Measurements from ENCODE around the gene PLEKHN1. TPM values are rescaled to one million over a fixed set of nuclear protein-coding genes. Genes with fewer than 3 reads are reported as not detected.

Gene PLEKHN1
- total RNA-seq, 1 donor from 2014 or later, result 28.5 TPM

DNA sequence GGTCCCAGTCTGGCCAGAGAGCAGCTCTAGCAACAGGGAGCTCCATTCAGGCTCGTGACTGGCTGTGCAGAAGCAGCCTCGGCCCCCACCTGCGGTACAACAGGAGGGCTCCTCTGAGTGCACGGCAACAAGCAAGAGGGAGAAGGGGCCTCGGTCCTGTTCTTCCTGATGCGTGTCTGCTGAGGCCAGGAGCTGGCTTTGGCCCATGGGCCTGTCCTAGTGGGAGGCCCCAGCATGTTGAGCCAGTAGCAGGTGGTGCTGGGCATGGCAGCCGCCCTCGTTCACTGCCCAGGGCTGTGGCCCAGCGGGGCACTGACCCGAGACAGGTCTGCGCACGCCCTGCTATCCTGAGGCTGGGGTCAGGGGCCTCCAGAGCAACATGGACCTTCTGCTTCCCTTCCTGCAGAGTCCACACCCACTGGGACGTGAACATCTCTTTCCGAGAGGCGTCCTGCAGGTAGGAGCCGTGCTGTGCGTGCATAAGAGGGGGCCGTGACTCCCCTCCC, 35.6 kb upstream of the PLEKHN1 start:
- DNase-seq (ENCODE audit: low spot score), result no peak

DNA sequence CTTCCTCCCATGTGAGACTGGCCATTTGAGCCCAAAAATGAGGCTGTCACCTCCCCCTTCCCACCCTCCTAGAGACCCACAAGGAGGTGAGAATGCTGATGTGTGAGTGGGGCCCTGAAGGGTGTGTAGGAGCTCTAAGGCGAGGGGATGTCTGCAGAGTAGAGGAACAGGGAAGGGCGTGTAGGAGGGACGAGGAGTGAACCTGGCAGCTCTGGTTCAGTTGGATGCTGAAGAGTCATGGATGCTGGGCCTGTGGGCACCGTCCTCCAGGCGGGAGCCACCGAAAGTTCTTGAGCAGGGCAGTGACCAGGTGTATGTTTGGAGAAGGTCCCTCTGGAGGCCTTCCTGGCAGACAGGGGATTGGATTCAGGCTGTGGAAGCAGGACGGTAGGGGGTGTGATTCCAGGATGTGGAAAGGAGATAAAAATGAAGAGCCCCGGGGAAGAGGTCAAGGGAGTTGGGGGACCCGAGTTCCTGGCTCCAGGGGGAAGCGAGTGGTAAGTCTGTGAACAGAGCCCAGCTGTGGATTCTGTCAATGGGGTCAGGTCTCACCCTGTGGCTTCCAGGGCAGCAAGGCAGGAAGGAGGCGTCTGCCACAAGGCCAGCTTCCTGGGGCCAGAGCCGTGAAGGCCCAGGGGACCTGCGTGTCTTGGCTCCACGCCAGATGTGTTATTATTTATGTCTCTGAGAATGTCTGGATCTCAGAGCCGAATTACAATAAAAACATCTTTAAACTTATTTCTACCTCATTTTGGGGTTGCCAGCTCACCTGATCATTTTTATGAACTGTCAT, 34.7 kb upstream of the PLEKHN1 start:
- DNase-seq (ENCODE audit: low spot score), result no peak

DNA sequence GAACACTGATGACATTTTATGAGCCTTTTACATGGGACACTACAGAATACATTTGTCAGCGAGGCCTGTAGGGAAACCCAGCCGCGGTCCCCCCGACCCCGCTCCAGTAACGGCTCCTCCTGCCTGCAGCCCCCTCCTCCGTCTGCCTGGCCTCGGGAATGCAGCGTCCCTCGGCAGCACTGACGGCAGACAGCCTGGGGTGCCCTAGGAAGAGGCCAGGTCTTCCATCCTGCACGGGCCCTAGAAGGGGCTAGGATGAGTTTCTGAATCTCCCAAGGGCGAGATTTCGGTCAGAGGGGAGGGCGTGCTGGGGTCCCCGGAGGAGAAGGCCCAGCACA, 34.1 kb upstream of the PLEKHN1 start:
- DNase-seq (ENCODE audit: low spot score), result no peak

DNA sequence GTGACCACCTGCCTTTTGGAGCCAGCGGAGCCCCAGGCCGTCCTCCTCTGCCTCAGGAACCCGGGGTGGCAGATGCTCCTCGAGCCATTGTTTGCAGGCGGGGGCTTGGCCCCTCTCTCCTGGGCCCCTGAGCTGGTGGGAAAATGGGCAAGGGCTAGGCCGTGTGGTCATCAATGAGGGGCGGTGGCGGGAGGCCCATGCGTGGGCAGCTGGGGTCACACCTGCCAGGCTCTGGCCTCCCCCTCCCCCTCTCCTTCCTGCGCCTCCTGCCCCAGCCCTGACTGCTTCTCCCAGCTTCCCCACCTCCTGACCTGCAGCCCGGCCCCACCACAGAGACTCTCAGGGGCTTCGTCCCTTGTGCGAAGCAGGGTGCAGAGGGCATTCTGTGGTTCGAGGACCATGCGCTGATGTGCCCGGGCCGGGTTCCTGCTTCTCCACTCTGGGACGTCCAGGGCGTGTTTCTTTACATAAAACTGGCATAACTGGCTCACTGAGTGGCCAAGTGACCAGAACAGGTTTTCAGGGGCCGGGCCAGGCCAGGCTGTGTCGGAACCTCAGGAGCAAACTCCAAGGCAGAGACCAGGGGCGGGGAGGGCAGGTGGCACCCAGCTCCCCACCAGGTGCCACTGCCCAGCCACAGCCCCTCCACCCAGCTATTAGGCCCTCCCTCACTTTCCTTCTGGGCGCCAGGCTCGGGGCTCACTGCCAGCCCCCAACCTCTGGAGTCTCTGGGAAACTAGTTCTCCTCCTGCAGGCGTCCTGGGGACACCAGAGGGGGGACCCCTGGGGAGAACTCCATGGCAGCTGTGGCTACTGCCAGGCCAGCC, 33.3 kb upstream of the PLEKHN1 start:
- DNase-seq (ENCODE audit: low spot score), result peak; percentile 83

DNA sequence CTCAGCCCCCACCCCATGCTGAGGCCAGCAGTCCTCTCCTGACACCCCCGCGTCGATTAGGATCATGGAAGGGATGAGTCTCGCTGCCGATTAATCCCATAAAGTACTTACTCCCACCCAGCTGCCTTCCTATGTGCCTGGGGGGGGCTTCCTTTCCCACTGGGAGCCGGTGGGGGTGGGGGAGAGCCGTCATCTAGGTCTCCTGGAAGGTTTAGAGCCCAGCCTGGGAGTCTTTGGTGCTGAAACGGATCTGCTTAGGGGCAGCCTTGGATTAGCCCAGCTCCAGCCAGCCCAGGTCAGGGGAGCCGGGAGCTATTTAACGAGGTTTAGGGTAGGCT, 32.7 kb upstream of the PLEKHN1 start:
- no peak for DNase-seq (ENCODE audit: low spot score)

DNA sequence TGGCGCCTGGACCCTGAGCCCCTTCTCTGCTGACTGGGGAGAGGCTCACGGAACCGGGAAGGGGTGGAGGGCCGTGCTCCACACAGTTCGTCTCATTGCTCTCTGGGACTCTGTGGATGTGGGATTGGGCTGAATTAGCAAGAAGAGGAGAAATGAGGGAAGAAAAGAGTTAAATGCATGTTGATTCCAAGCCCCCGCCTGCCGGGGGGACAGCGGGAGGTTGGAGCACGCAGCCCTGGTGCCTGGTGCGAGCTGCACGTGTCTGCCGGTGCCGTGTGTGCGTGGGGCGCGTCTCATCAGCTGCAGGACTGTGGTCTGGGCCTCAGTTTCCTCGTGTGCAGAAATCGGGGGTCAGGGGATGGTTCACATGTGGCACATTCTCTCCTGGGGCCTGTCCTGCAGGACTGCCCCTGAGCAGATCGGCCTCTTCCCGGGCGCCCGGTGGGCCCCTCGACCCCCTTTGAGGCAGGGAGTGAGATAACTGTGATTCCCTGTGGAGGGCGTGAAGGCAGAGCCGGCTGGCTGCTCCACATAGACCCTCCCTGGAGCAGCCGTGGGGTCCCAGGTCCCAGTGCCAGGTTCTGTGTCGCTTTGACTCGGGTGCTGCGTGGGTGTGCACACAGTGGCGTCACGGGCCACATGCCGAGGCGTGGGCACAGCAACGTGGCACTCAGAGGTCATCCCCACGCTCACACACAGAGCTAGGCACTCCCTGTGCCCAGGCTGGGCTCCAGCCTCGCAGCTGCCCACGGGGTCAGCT, 31.1 kb upstream of the PLEKHN1 start:
- DNase-seq (ENCODE audit: low spot score), result no peak

DNA sequence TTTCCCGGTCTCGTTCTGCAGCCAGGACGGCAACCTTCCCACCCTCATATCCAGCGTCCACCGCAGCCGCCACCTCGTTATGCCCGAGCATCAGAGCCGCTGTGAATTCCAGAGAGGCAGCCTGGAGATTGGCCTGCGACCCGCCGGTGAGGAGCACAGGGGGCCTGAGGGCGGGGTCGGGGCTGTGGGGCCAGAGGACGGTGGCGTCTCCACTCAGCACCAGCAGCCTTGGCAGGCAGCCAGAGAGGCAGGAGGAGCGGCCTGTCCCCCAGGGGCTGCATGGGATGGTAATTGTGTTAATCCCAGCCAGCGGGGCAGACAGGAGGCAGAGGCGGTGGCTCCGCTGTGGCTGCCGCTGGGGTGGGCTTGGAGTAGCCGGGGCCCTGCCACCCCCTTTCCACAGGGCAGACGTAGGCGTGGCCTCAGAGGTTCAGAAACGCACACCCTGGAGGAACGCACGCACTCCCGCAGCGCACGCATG, 30.5 kb upstream of the PLEKHN1 start:
- DNase-seq (ENCODE audit: low spot score), result no peak

DNA sequence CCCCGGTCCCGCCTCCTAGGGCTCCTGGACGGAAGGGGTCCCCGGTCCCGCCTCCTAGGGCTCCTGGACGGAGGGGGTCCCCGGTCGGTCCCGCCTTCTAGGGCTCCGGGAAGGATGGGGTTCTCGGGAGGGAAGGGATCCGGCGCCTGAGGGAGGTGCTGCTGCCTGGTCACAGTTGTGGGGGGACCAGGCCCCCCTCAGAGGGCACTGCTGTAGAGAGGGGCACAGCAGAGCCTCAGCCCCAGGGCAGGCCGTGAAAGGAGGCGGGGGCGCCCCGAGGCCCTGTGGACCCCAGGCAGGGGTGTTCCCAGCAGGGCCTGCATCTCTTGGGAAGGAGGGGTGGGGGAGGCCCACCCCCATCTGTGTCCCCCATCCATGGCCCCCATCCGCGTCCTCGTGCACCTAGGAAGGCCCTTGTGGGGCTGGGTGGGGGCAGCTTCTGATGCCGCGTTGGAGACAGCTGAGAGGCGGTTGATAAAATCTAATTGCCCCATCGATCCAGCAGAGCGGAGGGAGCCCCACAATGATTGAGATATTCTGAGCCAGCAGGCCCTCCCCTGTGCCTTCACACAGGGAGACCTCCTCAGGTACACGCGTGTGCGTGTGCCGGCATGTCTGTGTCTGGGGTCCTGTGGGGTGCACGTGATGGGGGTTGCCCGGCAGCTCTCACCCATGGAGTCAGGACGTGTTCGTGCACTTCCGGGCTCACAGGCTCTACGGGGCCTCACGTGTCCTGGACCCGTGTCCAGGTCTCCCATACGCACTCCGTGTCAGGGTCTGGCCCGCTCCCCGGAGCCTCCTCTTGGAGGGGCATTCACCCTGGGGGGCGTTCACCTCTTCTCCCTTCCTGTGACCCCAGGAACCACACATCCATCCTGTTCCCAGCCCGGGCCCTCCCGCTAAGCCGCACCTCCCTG, 29.7 kb upstream of the PLEKHN1 start:
- DNase-seq (ENCODE audit: low spot score), result no peak

DNA sequence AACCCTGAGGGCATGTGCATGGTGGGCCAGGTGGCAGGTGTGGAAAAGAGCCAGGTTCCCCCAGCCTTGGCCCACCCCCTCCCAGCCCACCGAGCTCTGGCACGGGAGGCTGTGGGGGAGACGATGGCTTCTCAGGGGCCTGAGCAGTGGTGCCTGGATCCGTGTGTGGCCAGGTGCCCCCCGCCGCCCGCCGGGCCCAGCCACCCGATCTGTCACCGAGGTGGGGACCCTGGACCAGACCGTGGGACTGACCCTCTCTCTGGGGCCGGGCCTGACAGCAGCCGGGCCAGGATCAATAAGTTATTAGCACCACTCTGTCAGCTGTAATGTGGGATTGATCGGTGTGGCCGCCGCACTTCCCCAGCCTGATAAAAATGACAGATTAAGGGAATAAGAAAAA, 28.8 kb upstream of the PLEKHN1 start:
- no peak for DNase-seq (ENCODE audit: low spot score)

DNA sequence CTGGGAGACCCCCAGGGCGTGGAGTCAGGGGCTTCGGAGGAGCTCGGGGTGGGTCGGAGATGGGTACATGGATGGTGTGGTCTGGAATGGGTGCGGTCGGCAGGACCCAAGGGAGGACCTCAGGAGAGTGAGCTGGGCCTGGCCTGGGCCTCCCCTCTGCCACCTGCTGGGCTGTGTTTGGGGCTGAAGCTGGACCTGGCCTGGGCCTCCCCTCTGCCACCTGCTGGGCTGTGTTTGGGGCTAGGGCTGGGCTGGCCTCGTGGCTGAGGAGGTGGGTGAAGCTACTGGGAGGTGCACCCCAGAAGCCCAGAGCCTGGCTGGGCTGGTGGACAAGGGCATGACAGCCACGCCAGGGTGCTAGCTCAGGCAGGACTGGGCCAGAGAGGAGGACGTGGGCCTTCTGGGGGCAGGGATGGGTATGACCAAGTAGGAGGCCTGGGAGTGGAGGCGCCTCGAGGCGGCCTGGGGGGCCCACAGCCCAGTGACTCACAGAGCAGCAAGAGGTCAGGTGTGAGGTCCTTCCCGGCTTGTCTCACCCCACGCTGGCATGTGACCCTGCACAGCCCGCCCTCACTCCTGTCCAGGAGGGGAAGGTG, 28.1 kb upstream of the PLEKHN1 start:
- peak; percentile 71 for DNase-seq (ENCODE audit: low spot score)

DNA sequence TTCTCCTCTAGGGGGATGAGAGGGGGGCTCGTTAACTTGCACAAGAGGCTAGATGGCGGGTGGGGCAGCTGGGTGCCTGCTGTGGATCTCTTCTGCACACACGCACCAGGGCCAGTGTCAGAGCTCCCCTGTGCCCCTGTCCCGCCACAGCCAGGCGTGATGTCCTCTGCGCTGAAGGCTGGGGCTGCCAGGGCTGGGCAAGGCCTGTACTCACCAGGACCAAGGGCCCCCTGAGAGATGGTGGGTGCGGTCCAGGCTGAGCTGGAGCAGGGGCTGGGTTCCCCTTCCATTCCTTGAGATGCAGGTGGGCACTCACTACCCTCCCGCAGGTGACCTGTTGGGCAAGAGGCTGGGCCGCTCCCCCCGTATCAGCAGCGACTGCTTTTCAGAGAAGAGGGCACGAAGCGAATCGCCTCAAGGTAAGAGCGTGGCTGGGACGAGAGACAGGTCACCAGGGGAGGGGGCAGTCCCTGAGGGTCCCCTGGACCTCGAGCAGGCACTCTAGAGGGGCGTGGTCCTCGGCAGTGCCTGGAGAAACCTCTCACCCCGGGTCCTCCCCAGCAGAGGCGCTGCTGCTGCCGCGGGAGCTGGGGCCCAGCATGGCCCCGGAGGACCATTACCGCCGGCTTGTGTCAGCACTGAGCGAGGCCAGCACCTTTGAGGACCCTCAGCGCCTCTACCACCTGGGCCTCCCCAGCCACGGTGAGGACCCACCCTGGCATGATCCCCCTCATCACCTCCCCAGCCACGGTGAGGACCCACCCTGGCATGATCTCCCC, 27.4 kb upstream of the PLEKHN1 start:
- DNase-seq (ENCODE audit: low spot score), result no peak

DNA sequence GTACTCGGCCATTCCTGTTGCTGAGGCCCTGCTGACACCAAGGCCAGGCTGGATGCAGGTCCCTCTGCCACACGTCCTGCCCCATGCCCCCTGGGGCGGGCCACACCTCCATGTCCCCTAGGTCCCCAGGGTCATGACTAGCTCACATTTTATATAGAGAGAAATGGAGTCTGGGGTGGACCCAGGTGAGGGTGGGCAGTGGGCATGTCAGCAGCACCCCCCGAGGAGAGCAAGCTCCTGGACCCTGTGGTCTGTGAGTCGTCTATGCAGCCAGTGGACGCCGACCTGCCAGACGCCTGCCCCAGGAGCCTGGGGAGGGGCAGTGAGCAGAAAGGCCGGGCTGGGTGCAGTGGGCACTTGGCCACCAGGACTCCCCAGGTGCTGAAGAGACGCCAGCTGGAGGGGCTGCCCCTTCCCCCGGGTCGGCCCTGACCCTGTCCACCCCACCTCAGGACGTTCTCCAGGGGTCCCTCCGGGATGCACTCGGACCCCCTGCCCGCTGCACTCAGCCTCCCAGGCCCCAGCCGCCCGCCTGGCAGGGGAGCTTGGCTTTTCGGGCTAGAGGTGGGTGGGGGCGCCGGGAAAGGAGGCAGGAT, 26.7 kb upstream of the PLEKHN1 start:
- no peak for DNase-seq (ENCODE audit: low spot score)

DNA sequence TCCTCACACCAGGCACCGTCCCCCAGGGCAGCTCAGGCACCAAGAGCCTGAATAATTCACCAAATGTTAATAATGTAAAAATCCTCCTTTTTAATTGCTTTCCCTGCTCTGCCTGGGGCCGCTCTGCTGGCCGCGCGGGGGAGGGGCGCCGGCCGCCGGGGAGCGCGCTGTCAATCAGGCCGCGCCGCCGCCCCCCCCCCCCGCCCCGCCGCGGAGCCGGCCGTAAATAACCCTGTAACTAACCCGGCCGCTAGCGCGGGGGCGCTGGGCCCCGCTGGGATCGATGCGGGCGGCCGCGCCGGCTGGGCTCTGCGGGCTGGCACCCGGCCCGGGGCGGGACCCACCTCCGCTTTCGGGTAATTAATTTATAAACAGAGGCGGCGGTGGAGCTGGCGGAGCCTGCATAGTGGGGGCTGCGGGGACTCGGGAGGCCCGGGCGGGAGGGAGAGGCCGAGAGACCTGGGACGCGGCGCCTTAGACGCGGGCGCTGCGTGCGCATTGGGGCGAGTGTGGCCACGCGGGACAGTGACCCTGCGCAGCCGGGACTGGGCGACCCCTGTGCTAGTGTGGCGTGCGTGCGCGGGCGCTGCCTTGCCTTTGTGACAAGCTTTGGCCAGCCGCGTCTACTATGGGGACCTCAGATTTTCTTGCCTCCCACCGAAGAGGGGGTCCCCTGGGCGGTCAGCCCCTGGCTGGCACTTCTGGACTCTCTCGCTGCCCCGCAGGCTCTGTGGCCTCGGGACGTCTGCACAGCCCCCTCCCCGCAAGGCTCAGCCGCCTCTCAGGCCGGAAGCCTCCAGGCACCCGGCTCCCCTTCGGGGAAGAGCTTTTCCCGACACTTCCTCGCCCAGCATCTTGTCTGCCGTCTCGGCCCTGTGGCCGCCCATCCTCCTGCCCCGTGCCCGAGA, 25.9 kb upstream of the PLEKHN1 start:
- peak; percentile 69 for DNase-seq (ENCODE audit: low spot score)

DNA sequence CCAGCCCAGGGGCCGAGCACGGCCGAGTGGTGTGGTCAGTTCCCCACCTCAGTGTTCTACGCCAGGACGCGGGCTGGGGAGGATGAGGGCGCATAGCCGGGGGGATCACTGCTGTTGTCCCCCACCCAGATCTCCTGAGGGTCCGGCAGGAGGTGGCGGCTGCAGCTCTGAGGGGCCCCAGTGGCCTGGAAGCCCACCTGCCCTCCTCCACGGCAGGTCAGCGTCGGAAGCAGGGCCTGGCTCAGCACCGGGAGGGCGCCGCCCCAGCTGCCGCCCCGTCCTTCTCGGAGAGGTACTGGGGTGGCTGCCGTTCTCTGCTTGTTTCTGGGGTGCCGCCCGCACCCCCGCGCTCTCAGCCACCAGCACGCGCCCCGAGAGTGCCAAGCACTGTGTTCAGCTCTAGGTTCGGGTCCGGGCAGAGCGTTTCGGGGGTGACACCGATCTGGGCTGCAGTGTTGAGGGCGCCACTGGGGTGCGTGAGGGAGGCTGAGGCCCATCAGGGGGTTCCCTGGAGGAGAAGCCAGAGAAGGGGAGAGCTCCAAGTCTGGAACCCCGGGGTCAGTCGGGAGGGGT, 25.2 kb upstream of the PLEKHN1 start:
- DNase-seq (ENCODE audit: low spot score), result no peak

DNA sequence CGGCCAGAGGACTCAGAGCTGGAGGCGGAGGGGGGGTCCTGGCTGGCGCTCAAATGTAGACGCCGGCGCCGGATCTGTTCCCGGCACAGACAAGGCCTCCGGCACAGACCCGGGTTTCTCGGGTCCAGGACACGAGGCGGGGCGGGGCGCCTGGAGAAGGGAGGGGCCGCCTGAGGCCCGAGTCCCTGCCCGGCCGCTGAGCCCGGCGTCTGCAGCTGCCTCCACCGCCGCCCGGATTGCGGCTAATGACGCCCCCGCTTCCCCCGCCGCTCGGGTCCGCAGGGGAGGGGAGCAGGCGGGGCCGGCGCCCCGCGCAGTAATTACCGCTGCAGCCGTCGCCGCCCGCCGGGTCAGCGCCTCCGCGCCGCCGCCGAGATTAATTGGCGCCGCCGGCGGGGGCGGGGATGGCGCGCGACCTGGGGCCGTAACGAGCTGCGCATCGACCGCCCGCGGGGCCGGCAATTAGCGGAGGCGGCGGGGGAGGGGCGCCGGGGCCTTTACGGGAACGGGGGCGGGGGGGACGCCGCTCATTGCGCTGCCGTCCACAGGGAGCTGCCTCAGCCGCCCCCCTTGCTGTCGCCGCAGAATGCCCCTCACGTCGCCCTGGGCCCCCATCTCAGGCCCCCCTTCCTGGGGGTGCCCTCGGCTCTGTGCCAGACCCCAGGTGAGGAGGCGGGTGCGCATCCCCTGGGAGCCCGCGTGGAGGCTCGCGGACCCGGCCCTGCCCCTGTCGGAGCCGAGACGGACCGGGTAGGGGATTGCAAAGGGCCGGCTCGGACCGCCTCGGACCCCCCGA, 24.5 kb upstream of the PLEKHN1 start:
- peak; percentile 78 for DNase-seq (ENCODE audit: low spot score)

DNA sequence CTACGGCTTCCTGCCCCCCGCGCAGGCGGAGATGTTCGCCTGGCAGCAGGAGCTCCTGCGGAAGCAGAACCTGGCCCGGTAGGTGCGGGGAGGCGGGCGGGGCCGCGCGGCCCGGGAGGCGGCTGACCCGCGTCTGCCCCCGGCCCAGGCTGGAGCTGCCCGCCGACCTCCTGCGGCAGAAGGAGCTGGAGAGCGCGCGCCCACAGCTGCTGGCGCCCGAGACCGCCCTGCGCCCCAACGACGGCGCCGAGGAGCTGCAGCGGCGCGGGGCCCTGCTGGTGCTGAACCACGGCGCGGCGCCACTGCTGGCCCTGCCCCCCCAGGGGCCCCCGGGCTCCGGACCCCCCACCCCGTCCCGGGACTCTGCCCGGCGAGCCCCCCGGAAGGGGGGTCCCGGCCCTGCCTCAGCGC, 23.9 kb upstream of the PLEKHN1 start:
- no peak for DNase-seq (ENCODE audit: low spot score)

DNA sequence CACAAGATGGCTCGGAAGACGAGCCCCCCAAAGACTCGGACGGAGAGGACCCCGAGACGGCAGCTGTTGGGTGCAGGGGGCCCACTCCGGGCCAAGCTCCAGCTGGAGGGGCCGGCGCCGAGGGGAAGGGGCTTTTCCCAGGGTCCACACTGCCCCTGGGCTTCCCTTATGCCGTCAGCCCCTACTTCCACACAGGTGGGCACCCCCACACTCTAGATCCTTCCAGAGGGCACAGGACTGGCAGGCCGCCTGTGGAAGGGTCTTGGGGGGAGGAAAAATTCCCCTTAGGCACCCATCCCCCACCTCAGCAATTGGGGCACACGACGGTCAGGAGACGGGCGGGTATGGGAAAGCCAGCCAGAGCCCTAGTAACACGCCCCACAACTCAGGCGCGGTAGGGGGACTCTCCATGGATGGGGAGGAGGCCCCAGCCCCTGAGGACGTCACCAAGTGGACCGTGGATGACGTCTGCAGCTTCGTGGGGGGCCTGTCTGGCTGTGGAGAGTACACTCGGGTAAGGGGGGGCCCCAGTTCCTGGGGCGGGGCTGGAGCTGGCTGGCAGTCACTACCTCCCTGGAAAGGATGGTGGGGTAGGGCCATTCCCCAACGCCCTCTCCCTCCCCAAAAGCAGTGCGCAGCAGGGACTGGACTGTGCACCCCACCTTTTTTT, 23.3 kb upstream of the PLEKHN1 start:
- DNase-seq (ENCODE audit: low spot score), result no peak

Measured in ureter (tissue), 1 donor.